Uterus (tissue), 2 donors: ENCODE data around the gene HIPK2.

Source experiments
- CTCF ChIP-seq, 4 experiments: fragments of 200-600 bp in 2 of 4; fragments of 450-650 bp in 2 of 4; sonication (generic) in 2 of 4; IDR thresholded peaks; one replicate each; pipeline ENCODE4 v1.5.1; 2016 to 2019; ENCODE audit warnings: antibody characterized with exemption in 4 of 4, mild to moderate bottlenecking in 2 of 4, moderate library complexity in 1 of 4
- POLR2A ChIP-seq, 2 donors: fragments of 450-650 bp; IDR thresholded peaks; one replicate each; pipeline ENCODE4 v1.6.1; 2016; ENCODE audit warnings: antibody characterized with exemption in 2 of 2, mild to moderate bottlenecking in 1 of 2, moderate library complexity in 1 of 2

GRCh38 chr7:139683137-139683921 lies 94.5 kb downstream of the HIPK2 start:
- TF ChIP-seq CTCF (IDR thresholded peaks at IDR 0.05) (no peak), POLR2A (IDR thresholded peaks at IDR 0.05) (no peak)
